Stimulated activated CD4-positive, alpha-beta T cell treated with anti-CD3 and anti-CD28 coated beads, Interleukin-4, amount 100 ng/mL, for 4 hours (primary cell): Measurements from ENCODE around the gene METRN.
A peak's percentile ranks its signal among the peaks of the same experiment; 100 is the strongest.
"Not testable (repeated sequence)": the region's sequence is repeated elsewhere in the genome, so short reads cannot be mapped to it uniquely, and the experiment has no call there.

Source experiments
- DNase-seq, 2 experiments: peaks; one replicate each; pipeline ENCODE4 v3.0.0-alpha.2; 2020

Gene METRN

GRCh38 chr16:678209-678857 is 36.6 kb upstream of the METRN start:
- no peak for DNase-seq

DNA sequence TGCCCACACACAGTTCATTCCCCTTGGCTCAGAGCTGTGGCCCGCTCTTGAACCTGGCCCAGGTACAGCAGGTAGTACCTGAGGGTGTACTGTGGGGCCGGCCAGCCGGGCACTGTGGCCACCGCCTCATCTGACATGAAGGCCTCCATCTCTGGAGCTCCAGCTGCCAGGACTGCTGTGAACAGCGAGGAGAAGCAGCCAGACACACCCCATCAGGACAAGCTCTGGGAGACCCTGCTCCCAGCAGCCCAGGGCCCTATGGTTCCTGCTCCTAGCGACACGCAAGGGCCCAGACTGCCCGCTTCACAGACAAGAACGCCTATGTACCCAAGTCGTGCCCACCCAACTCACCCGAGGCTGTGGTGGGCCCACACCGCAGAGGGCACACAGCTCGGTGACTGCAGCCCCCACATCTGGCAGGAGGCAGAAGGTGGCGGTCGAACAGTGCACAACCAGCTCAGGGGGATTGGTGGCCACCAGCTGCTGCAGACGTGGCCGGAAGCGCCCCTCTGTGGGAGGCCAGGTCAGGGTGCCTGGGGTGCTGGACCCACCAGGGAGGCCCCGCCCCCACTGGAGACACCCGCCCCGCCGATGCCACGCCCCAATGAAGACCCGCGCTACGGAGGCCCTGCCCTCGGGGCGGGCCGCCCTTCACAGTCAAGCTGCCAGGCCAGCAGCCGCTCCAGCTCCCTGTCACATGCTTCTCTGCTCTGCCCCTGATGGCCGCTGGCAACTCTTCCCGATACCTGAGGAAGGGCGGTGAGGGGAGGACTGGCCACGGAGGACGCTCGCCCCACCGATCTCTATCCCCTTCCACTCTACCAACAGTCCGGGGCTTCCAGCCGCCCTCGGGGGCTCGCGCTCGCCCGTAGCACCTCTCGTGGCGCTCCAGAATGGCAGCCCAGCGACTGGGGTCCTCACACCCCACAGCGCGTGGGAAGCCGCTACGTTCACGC is 35.8 kb upstream of the METRN start:
- peak; percentile 43 to 55 for DNase-seq

DNA sequence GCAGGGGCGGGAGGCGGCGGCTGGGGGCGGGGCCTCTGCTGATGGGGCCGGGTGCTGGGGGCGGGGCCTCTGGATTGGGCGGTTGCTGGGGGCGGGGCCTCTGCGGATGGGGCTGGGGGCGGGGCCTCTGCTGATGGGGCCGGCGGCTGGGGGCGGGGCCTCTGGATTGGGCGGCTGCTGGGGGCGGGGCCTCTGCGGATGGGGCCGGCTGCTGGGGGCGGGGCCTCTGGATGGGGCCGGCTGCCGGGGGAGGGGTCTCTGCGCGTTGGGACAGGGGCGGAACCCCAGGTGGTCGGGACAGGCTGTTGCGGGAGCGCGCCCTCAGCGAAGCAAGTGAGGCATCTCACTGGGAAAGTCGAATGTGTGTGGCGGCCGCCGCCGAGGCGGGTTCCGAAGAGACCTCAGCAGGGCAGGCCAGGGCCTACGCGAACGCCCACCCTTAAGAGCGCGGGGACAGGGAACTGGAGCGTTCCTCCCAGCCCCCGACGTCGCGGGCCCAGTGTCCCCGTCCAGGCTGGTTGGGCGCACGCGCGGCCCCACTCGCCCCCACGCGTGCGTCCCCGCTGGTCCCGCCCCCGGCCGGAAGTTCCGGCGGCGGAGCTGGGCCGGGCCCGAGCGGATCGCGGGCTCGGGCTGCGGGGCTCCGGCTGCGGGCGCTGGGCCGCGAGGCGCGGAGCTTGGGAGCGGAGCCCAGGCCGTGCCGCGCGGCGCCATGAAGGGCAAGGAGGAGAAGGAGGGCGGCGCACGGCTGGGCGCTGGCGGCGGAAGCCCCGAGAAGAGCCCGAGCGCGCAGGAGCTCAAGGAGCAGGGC is 34.9 kb upstream of the METRN start, which contains the start of gene STUB1:
TSS of gene STUB1 (plus strand) at position 597 of the 811 bp plus-strand sequence. CDS start at position 713, 116 bp downstream.
- peak; percentile 81 to 93 for DNase-seq

DNA sequence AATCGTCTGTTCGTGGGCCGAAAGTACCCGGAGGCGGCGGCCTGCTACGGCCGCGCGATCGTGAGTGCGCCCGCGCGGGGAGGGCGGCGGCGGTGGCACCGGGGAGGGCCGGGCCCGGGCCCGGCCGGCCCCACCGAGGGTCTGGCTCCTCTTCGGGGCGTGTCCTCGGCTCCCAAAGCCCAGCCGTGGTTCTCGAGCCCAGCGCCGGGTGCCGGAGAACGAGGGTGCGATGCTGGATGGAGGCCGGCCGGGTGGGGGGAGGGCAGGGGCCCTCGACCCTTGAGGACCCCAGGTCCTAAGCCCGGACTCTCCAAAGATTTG is 34.3 kb upstream of the METRN start:
- DNase-seq = no peak

- no peak for DNase-seq
These were observed 33.8 kb upstream of the METRN start for GRCh38 chr16:680967-681745.

DNA sequence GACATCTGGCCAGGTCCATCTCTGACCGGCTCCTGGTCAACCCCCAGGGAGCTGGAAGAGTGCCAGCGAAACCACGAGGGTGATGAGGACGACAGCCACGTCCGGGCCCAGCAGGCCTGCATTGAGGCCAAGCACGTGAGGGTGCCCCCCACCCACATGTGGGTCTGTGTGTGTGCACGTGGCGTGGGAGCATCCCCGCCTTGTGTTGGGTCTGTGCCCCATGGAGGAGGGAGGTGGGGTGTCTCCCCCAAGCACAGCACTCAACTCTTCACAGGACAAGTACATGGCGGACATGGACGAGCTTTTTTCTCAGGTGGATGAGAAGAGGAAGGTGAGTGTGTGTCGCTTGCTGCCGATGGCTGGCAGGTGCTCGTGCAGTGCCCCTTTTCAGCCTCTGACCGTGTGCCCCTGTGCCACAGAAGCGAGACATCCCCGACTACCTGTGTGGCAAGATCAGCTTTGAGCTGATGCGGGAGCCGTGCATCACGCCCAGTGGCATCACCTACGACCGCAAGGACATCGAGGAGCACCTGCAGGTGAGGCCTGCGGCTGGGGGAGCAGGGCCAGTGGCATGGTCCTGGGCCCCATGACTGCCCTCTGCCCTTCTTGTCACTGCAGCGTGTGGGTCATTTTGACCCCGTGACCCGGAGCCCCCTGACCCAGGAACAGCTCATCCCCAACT is 33.0 kb upstream of the METRN start:
- no peak for DNase-seq

GRCh38 chr16:682493-683395 is 32.2 kb upstream of the METRN start:
- DNase-seq = no peak

GRCh38 chr16:683396-684070 is 31.4 kb upstream of the METRN start:
- no peak for DNase-seq

DNA sequence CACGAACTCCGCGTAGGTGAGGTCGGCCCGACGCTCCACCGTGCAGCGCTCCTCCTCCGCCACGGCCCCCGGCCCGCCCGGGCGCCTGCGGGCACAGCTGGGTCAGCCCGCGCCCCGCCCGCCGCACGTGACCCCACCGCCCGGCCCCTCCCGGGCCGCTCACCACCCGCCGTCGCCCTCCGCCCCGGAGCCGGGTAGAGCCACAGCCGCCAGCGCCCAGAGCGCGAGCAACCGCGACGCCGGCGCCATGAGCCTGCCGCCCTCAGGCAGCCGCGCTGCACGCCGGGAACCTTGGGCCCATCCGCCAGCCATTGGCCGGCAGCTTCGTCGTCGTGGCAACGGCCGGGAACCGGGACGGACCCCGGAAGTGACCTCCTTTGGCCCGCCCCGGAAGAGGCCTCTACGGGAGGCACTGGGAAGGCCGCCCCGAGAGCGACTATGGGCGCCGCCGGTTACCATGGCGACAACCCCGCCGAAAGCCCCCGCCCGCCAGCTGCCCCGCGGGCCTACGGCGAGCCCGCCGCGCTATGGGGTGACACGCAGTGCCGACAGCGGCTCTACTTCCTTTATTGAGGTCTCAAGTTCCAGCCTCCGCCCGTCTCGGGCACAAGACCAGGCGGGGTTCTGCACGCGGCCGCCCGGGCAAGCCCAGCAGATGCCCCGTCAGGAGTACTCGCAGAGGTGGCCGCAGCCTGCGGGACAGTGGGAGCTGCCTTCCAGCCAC is 30.7 kb upstream of the METRN start, which contains the start of gene JMJD8:
TSS of gene JMJD8 (minus strand) at position 264 of the 724 bp plus-strand sequence. CDS start at position 249, 15 bp downstream.
- DNase-seq = peak; percentile 96 to 98

DNA sequence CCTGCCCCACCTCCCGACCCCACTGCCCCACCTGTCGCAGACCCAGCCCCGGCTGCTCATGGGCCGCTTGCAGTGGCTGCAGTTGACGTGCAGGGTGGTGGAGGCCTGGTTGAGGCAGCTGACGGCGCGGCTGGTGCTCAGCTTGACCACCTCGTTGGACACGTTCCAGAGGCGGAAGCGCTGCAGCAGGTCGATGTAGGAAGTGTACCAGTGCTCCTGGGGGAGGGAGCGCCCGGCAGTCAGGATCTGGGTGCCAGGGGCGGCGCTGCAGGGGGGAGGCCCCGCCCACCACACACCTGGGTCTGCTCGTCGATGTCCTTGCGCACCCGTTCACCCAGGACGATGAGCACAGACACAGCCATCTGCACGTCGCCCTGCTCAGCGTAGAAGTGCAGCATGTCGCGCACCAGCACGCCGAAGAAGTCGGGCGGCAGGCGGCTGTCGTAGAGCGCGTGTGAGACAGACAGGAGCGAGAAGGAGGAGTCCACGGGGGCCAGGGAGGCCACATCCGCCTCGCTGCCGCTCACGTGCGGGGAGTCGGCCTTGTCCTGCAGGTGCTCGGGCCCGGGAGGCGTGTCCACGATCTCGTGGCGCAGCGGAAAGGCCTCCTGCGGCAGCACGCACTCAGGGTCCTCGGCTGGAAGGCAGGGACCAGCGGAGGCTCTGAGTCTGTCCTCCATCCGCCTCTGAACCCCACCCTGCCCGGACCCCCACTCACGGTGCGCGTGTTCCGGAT is 29.8 kb upstream of the METRN start:
- no peak for DNase-seq

- DNase-seq = no peak
These were observed 29.0 kb upstream of the METRN start for GRCh38 chr16:685967-686366.

- no peak for DNase-seq
These were observed 28.3 kb upstream of the METRN start for GRCh38 chr16:686459-687260.

DNA sequence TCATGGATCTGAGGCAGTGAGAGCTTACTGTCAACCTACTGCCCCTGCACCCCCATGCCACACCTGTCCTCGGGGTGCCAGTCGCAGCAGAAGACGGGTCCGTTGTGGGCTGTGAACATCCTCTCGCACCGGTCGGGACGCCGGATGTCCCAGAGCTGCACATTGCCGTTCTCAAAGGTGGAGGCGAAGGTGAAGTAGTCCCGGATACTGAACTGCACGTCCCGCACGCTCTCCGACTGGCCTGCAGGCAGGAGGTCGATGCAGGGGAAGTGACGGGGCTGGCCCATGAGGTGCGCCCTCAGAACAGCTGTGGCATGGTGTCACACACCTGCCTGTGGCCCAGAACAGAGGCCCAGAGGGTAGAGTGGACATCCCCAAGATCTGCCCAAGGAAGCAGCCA is 27.4 kb upstream of the METRN start:
- DNase-seq = no peak

- DNase-seq = no peak
These were observed 25.6 kb upstream of the METRN start for GRCh38 chr16:689175-689897.

DNA sequence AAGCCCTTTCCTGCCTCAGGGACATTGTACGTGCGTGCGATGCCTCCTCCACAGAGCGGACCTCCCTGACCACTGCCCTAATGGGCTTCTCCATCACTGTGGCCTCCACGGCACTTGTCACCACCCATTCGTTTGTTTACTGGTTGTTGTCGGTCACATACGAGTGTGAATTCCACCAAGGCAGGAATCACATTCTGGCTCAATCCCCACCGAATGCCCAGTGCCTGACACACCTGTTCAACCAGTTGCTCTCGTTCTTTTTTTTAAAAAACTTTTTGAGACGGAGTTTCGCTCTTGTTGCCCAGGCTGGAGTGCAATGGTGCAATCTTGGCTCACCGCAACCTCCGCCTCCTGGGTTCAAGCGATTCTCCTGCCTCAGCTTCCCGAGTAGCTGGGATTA is 23.7 kb upstream of the METRN start:
- not testable (repeated sequence) for DNase-seq

GRCh38 chr16:692356-693108 is 22.4 kb upstream of the METRN start:
- DNase-seq = no peak
